Measurements from ENCODE around the gene B4GALNT3. TPM values are rescaled to one million over a fixed set of nuclear protein-coding genes. Genes with fewer than 3 reads are reported as not detected.

B4GALNT3 gene
- total and polyA plus RNA-seq, 2 donors (not counting 1 experiment from before 2014, with no cell fraction given) = not detected

GRCh38 chr12:497501-498160, 37.9 kb downstream of the B4GALNT3 start:
- no peak for TF ChIP-seq EZH2 (IDR thresholded peaks at IDR 0.05; ENCODE audit: low read length, missing control alignments)
- TF ChIP-seq, protein P1, sequence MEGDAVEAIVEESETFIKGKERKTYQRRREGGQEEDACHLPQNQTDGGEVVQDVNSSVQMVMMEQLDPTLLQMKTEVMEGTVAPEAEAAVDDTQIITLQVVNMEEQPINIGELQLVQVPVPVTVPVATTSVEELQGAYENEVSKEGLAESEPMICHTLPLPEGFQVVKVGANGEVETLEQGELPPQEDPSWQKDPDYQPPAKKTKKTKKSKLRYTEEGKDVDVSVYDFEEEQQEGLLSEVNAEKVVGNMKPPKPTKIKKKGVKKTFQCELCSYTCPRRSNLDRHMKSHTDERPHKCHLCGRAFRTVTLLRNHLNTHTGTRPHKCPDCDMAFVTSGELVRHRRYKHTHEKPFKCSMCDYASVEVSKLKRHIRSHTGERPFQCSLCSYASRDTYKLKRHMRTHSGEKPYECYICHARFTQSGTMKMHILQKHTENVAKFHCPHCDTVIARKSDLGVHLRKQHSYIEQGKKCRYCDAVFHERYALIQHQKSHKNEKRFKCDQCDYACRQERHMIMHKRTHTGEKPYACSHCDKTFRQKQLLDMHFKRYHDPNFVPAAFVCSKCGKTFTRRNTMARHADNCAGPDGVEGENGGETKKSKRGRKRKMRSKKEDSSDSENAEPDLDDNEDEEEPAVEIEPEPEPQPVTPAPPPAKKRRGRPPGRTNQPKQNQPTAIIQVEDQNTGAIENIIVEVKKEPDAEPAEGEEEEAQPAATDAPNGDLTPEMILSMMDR (conservative IDR thresholded peaks at IDR 0.05 in 1 of 2, IDR thresholded peaks at IDR 0.05 in 1 of 2; ENCODE audit: low read depth in 1 of 2, low read length in 2 of 2) = no peak
- Histone ChIP-seq H3K9me3 (ENCODE audit: control insufficient read depth, insufficient read depth, low read depth, low read length) (no peaks in the 10 kb centered on the region), H2AFZ (ENCODE audit: low read length) (no peak overlapping the region), H3K27ac (ENCODE audit: insufficient read depth, low read length) (no peak overlapping the region), H3K4me3 (replicated peaks in 1 of 4; ENCODE audit: control extremely low read depth in 1 of 4, insufficient read depth in 1 of 4, low read depth in 3 of 4, low read length in 4 of 4) (no peak overlapping the region), H3K79me2 (ENCODE audit: control insufficient read depth, insufficient read depth, low read length) (no peaks in the 10 kb centered on the region), H3K36me3 (ENCODE audit: control insufficient read depth, insufficient read depth, low read length) (no peaks in the 10 kb centered on the region), H4K20me1 (ENCODE audit: control insufficient read depth, extremely low read depth, insufficient read depth, low read length) (no peaks in the 10 kb centered on the region), H3K9ac (ENCODE audit: insufficient read depth, low read length) (no peak overlapping the region), H3K27me3 (ENCODE audit: control insufficient read depth, insufficient read depth, low read length) (no peaks in the 10 kb centered on the region), H3K4me1 (ENCODE audit: control insufficient read depth, extremely low read depth, insufficient read depth, low read length) (no peaks in the 10 kb centered on the region), H3K4me2 (ENCODE audit: extremely low read depth, insufficient read depth, low read length) (no peak overlapping the region)
- no peak for DNase-seq (ENCODE audit: low read depth in 2 of 2)

DNA sequence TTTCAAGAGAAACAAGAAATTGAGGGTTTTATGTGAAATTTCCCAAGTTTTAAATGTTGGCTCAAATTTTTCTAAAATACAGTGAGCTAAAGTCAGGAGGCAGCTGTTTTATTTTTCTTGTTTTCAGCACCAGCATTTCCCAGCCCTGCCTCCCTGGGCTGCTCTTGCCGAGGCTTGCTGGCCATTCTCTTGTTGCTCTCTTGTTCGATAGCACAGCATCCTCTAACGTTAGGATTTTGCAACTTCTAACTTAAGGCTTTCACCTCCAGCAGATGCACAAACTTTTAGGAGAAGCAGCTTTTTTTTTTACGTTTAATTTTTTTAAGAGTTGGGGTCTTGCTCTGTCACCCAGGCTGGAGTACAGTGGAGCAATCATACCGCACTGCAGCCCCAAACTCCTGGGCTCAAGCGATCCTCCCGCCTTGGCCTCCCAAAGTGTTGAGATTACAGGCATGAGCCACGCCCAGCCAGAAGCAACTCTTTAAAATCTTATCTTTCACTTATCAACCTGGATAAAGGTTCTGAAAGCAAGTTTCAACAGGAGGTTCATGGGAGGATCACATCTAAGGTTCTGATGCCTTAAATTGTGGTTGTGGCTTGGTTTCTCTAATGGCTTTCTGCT, 40.2 kb downstream of the B4GALNT3 start:
- no peak overlapping the region for H3K4me3 ChIP-seq (replicated peaks in 1 of 4; ENCODE audit: control extremely low read depth in 1 of 4, insufficient read depth in 1 of 4, low read depth in 3 of 4, low read length in 4 of 4)
- no peaks in the 10 kb centered on the region for H3K9me3 ChIP-seq (ENCODE audit: control insufficient read depth, insufficient read depth, low read depth, low read length)
- H4K20me1 ChIP-seq (ENCODE audit: control insufficient read depth, extremely low read depth, insufficient read depth, low read length) = no peaks in the 10 kb centered on the region
- H3K9ac ChIP-seq (ENCODE audit: insufficient read depth, low read length) = no peak overlapping the region
- no peaks in the 10 kb centered on the region for H3K79me2 ChIP-seq (ENCODE audit: control insufficient read depth, insufficient read depth, low read length)
- H3K27ac ChIP-seq (ENCODE audit: insufficient read depth, low read length) = no peak overlapping the region
- no peaks in the 10 kb centered on the region for H3K4me1 ChIP-seq (ENCODE audit: control insufficient read depth, extremely low read depth, insufficient read depth, low read length)
- H3K27me3 ChIP-seq (ENCODE audit: control insufficient read depth, insufficient read depth, low read length) = peaks cover 6% of the 10 kb centered on the region
- H2AFZ ChIP-seq (ENCODE audit: low read length) = no peak overlapping the region
- no peak overlapping the region for H3K4me2 ChIP-seq (ENCODE audit: extremely low read depth, insufficient read depth, low read length)
- H3K36me3 ChIP-seq (ENCODE audit: control insufficient read depth, insufficient read depth, low read length) = no peaks in the 10 kb centered on the region
- no peak for TF ChIP-seq EZH2 (IDR thresholded peaks at IDR 0.05; ENCODE audit: low read length, missing control alignments)
- TF ChIP-seq, protein P1 (conservative IDR thresholded peaks at IDR 0.05 in 1 of 2, IDR thresholded peaks at IDR 0.05 in 1 of 2; ENCODE audit: low read depth in 1 of 2, low read length in 2 of 2) = peak in 1 of 2 donors; percentile 8
- DNase-seq (ENCODE audit: low read depth in 2 of 2) = no peak

DNA sequence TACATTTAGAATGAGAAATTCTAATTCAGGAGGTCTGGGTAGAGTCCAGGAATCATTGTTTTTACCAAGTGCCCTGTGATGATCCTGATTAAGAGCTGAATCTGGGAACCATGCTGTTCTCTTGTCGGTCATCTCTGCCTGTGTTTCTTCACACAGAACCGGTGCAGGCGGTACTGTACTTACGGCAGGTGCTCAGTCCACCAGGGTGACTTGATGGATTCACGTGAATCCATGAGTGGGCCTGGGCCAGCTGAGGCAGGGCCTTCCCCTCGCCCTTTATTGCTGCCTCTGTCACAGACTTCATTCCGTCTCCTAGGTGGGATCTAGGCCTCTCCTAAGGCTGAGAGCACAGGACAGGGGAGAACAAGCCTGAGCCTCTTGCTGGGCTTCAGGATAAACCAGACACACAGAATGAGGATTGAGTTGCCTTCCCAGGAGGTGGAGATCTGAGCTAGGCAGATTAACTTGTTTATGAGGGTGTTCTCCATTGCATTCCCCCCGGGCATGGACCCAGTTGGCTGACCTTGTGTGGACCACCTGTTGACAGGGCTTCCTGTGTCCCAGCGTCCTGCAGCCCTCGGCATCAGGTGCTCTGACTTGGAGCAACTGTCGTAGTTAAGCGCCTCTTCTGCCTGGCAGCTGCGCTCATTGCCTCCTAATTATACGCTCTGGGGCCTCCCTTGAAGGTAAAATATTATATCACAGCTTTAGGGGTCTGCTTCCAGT, 42.1 kb downstream of the B4GALNT3 start:
- H4K20me1 ChIP-seq (ENCODE audit: control insufficient read depth, extremely low read depth, insufficient read depth, low read length) = no peaks in the 10 kb centered on the region
- no peaks in the 10 kb centered on the region for H3K36me3 ChIP-seq (ENCODE audit: control insufficient read depth, insufficient read depth, low read length)
- no peaks in the 10 kb centered on the region for H3K79me2 ChIP-seq (ENCODE audit: control insufficient read depth, insufficient read depth, low read length)
- H3K9me3 ChIP-seq (ENCODE audit: control insufficient read depth, insufficient read depth, low read depth, low read length) = no peaks in the 10 kb centered on the region
- H3K4me2 ChIP-seq (ENCODE audit: extremely low read depth, insufficient read depth, low read length) = no peak overlapping the region
- TF ChIP-seq, protein P1 (conservative IDR thresholded peaks at IDR 0.05 in 1 of 2, IDR thresholded peaks at IDR 0.05 in 1 of 2; ENCODE audit: low read depth in 1 of 2, low read length in 2 of 2) = no peak
- no peak for TF ChIP-seq EZH2 (IDR thresholded peaks at IDR 0.05; ENCODE audit: low read length, missing control alignments)
- H3K27ac ChIP-seq (ENCODE audit: insufficient read depth, low read length) = no peak overlapping the region
- no peak overlapping the region for H2AFZ ChIP-seq (ENCODE audit: low read length)
- H3K9ac ChIP-seq (ENCODE audit: insufficient read depth, low read length) = no peak overlapping the region
- DNase-seq (ENCODE audit: low read depth in 2 of 2) = no peak
- no peaks in the 10 kb centered on the region for H3K4me1 ChIP-seq (ENCODE audit: control insufficient read depth, extremely low read depth, insufficient read depth, low read length)
- peaks cover 7% of the 10 kb centered on the region for H3K27me3 ChIP-seq (ENCODE audit: control insufficient read depth, insufficient read depth, low read length)
- no peak overlapping the region for H3K4me3 ChIP-seq (replicated peaks in 1 of 4; ENCODE audit: control extremely low read depth in 1 of 4, insufficient read depth in 1 of 4, low read depth in 3 of 4, low read length in 4 of 4)

Data from fibroblast of lung (primary cell).